ENCODE data around the gene CADPS2.

- TF ChIP-seq RAD21 (IDR thresholded peaks at IDR 0.05): no peak
- TF ChIP-seq CTCF (IDR thresholded peaks at IDR 0.05; ENCODE audit: low read depth, low read length, missing input control): no peak
- TF ChIP-seq EGR1 (IDR thresholded peaks at IDR 0.05; ENCODE audit: low read depth in 2 of 2): no peak
- TF ChIP-seq FOXA1 (IDR thresholded peaks at IDR 0.05): no peak
- no peak for TF ChIP-seq MAX (IDR thresholded peaks at IDR 0.05)
- no peak for TF ChIP-seq TAF1 (conservative IDR thresholded peaks at IDR 0.05)
- no peak for TF ChIP-seq SP1 (IDR thresholded peaks at IDR 0.05)
- no peak for TF ChIP-seq GABPA (IDR thresholded peaks at IDR 0.05 in 1 of 2, conservative IDR thresholded peaks at IDR 0.05 in 1 of 2)
- no peak for TF ChIP-seq ATF3 (IDR thresholded peaks at IDR 0.05)
- no peak for TF ChIP-seq YY1 (IDR thresholded peaks at IDR 0.05)
- TF ChIP-seq NR2F2 (IDR thresholded peaks at IDR 0.05): no peak
- TF ChIP-seq JUND (IDR thresholded peaks at IDR 0.05): no peak
- TF ChIP-seq, protein P1, sequence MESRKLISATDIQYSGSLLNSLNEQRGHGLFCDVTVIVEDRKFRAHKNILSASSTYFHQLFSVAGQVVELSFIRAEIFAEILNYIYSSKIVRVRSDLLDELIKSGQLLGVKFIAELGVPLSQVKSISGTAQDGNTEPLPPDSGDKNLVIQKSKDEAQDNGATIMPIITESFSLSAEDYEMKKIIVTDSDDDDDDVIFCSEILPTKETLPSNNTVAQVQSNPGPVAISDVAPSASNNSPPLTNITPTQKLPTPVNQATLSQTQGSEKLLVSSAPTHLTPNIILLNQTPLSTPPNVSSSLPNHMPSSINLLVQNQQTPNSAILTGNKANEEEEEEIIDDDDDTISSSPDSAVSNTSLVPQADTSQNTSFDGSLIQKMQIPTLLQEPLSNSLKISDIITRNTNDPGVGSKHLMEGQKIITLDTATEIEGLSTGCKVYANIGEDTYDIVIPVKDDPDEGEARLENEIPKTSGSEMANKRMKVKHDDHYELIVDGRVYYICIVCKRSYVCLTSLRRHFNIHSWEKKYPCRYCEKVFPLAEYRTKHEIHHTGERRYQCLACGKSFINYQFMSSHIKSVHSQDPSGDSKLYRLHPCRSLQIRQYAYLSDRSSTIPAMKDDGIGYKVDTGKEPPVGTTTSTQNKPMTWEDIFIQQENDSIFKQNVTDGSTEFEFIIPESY (IDR thresholded peaks at IDR 0.05): no peak
- TF ChIP-seq REST (IDR thresholded peaks at IDR 0.05): no peak
Measured at GRCh38 chr7:122867471-122867980, 18.7 kb downstream of the CADPS2 start.

All from liver (tissue), 3 donors.